DND-41 (cell line): Measurements from ENCODE around the gene PRXL2A.

Experiments used
- ATAC-seq: fragments of 200-7000 bp; cut with Tn5 transposase; 3 replicates; pipeline ENCODE4 v1.9.1; 2021; ENCODE audit warnings: low read depth; ENCODE audit not compliant: insufficient read depth
- DNase-seq: peaks from one replicate; pipeline ENCODE4 v3.0.0-alpha.2; 2020
- H2AFZ ChIP-seq: 2 replicates; pipeline ENCODE4 v1.6.0; 2012; ENCODE audit warnings: low read depth, low read length
- H3K27ac ChIP-seq: 2 replicates; pipeline ENCODE4 v1.5.1; 2012; ENCODE audit warnings: low read length, inconsistent platforms
- H3K27me3 ChIP-seq: fragments of 200-600 bp; sonication (generic); 2 replicates; pipeline ENCODE4 v1.6.0; 2012; ENCODE audit warnings: low read length, mild to moderate bottlenecking, inconsistent platforms; ENCODE audit not compliant: insufficient read depth, poor library complexity
- H3K36me3 ChIP-seq: 2 replicates; pipeline ENCODE4 v1.5.1; 2012; ENCODE audit warnings: low read length, inconsistent platforms; ENCODE audit not compliant: insufficient read depth
- H3K4me1 ChIP-seq: 2 replicates; pipeline ENCODE4 v1.5.1; 2012; ENCODE audit warnings: mild to moderate bottlenecking, low read length; ENCODE audit not compliant: insufficient read depth
- H3K4me2 ChIP-seq: 2 replicates; pipeline ENCODE4 v1.6.0; 2012; ENCODE audit warnings: mild to moderate bottlenecking, moderate library complexity, low read length, inconsistent platforms; ENCODE audit not compliant: insufficient read depth
- H3K4me3 ChIP-seq, 2 experiments: fragments of 200-600 bp in 1 of 2; shearing (Covaris generic) in 1 of 2; 2 replicates each; pipeline ENCODE4 v1.5.1; 2012 to 2016; ENCODE audit warnings: inconsistent platforms in 2 of 2, low read length in 2 of 2, mild to moderate bottlenecking in 2 of 2, low read depth in 1 of 2, moderate library complexity in 1 of 2
- H3K79me2 ChIP-seq: 2 replicates; pipeline ENCODE4 v1.6.0; 2012; ENCODE audit warnings: low read length, inconsistent platforms; ENCODE audit not compliant: insufficient read depth
- H3K9ac ChIP-seq: 2 replicates; pipeline ENCODE4 v1.6.0; 2012; ENCODE audit warnings: low read depth, mild to moderate bottlenecking, inconsistent platforms, low read length, moderate library complexity
- H3K9me3 ChIP-seq: 2 replicates; pipeline ENCODE4 v1.5.1; 2012; ENCODE audit warnings: low read length, moderate library complexity, mild to moderate bottlenecking, inconsistent platforms; ENCODE audit not compliant: insufficient read depth, severe bottlenecking
- H4K20me1 ChIP-seq: 2 replicates; pipeline ENCODE4 v1.6.0; 2012; ENCODE audit warnings: low read length; ENCODE audit not compliant: insufficient read depth
- CTCF ChIP-seq: IDR thresholded peaks from 2 replicates; pipeline ENCODE4 v1.5.1; 2012; ENCODE audit warnings: borderline replicate concordance, low read length, moderate library complexity, mild to moderate bottlenecking; ENCODE audit not compliant: poor library complexity, severe bottlenecking; ENCODE audit errors: extremely low read depth
- EZH2 ChIP-seq: IDR thresholded peaks from 3 replicates; pipeline ENCODE4 v1.6.1; 2012; ENCODE audit warnings: borderline replicate concordance, low read depth, mild to moderate bottlenecking, moderate library complexity, low read length, inconsistent platforms; ENCODE audit not compliant: severe bottlenecking

The PRXL2A gene

GRCh38 chr10:80421707-80422536 is 13.6 kb downstream of the PRXL2A start:
- Histone ChIP-seq H3K27ac (no peak overlapping the region), H3K9me3 (no peaks in the 10 kb centered on the region), H4K20me1 (0 out of 2 replicates have a peak, but pooled peaks cover 5% of the 10 kb centered on the region), H3K36me3 (peaks cover 30% of the 10 kb centered on the region), H2AFZ (no peak overlapping the region), H3K4me3 (no peak overlapping the region), H3K9ac (no peak overlapping the region), H3K4me2 (no peak overlapping the region), H3K4me1 (no peaks in the 10 kb centered on the region), H3K79me2 (0 out of 2 replicates have a peak, but pooled peaks cover 2% of the 10 kb centered on the region), H3K27me3 (peaks cover 4% of the 10 kb centered on the region)
- ATAC-seq (no peak), DNase-seq (no peak)
- no peak for TF ChIP-seq EZH2
- no peak for TF ChIP-seq CTCF

GRCh38 chr10:80425901-80426300 is 17.6 kb downstream of the PRXL2A start:
- Histone ChIP-seq H3K9me3 (no peaks in the 10 kb centered on the region), H2AFZ (no peak overlapping the region), H3K9ac (no peak overlapping the region), H3K4me2 (no peak overlapping the region), H3K4me1 (no peaks in the 10 kb centered on the region), H4K20me1 (no peaks in the 10 kb centered on the region), H3K27ac (no peak overlapping the region), H3K79me2 (no peaks in the 10 kb centered on the region), H3K27me3 (peaks cover 4% of the 10 kb centered on the region), H3K4me3 (no peak overlapping the region), H3K36me3 (peaks cover 35% of the 10 kb centered on the region)
- DNase-seq (no peak), ATAC-seq (no peak)
- TF ChIP-seq EZH2 (no peak), CTCF (no peak)

GRCh38 chr10:80427541-80427940 is 19.2 kb downstream of the PRXL2A start:
- DNase-seq (no peak), ATAC-seq (no peak)
- no peaks in the 10 kb centered on the region for H3K79me2 ChIP-seq
- H3K4me2 ChIP-seq = no peak overlapping the region
- no peaks in the 10 kb centered on the region for H4K20me1 ChIP-seq
- no peaks in the 10 kb centered on the region for H3K27me3 ChIP-seq
- H2AFZ ChIP-seq = no peak overlapping the region
- no peak overlapping the region for H3K9ac ChIP-seq
- H3K9me3 ChIP-seq = no peaks in the 10 kb centered on the region
- H3K27ac ChIP-seq = no peak overlapping the region
- H3K36me3 ChIP-seq = peaks cover 33% of the 10 kb centered on the region
- no peak overlapping the region for H3K4me3 ChIP-seq
- H3K4me1 ChIP-seq = no peaks in the 10 kb centered on the region
- TF ChIP-seq CTCF (no peak), EZH2 (no peak)
